HepG2 (cell line): ENCODE data around the gene BORCS5. TPM values are rescaled to one million over a fixed set of nuclear protein-coding genes. Genes with fewer than 3 reads are reported as not detected.
A peak's percentile ranks its signal among the peaks of the same experiment; 100 is the strongest.

Source experiments
- ATAC-seq: fragments of 200-7000 bp; cut with Tn5 transposase; 3 replicates; pipeline ENCODE4 v1.9.1; 2020; ENCODE audit warnings: mild to moderate bottlenecking, moderate library complexity
- BruUV-seq: library from RNA; stranded (reverse); fragments of 400-500 nt; replicated peaks from 2 replicates; lab custom pipeline; 2021; lab: Mats Ljungman, UMichigan
- CTCF ChIA-PET: fragments of 300-600 bp; formaldehyde crosslinking; extraction: SDS; loops from one replicate; lab custom pipeline; 2021; ENCODE audit warnings: low total read pairs, inconsistent platforms, low intra/inter-chr PET ratio; lab: Yijun Ruan, JAX
- POLR2A ChIA-PET: fragments of 350-600 bp; sonication (Branson Sonifier 250); formaldehyde crosslinking; loops from one replicate; lab custom pipeline; 2020; ENCODE audit warnings: antibody characterized with exemption, inconsistent platforms; lab: Yijun Ruan, JAX
- DNase-seq: peaks from one replicate; pipeline ENCODE4 v3.0.0-alpha.2; 2015; ENCODE audit warnings: low spot score
- FAIRE-seq: peaks from 3 replicates; lab custom pipeline; 2011; peaks lifted over from hg19 to GRCh38; lab: Jason Lieb, UNC
- H2AFZ ChIP-seq: one replicate; pipeline ENCODE4 v1.6.1; 2011; ENCODE audit warnings: low read length, inconsistent platforms
- H3K27ac ChIP-seq: fragments of 300-600 bp; 3 replicates; pipeline ENCODE4 v1.8.0; 2011; ENCODE audit warnings: mixed run types, mild to moderate bottlenecking, mixed read lengths, low read length, inconsistent platforms; ENCODE audit not compliant: insufficient read depth; ENCODE audit errors: extremely low read length
- H3K27me3 ChIP-seq, 2 experiments: fragments of 200-600 bp in 1 of 2; 2 replicates in 1 of 2; 3 replicates in 1 of 2; pipeline versions ENCODE4 v1.6.0 to v1.8.0; 2011; ENCODE audit warnings: low read length in 2 of 2, mild to moderate bottlenecking in 2 of 2, moderate library complexity in 2 of 2, inconsistent platforms in 1 of 2; ENCODE audit not compliant: insufficient read depth in 2 of 2, control insufficient read depth in 1 of 2
- H3K36me3 ChIP-seq, 2 experiments: fragments of 200-600 bp in 1 of 2; replicated peaks in 1 of 2; 2 replicates in 1 of 2; 3 replicates in 1 of 2; pipeline versions ENCODE4 v1.5.1 to v1.8.0; 2011; ENCODE audit warnings: low read length in 2 of 2, inconsistent platforms in 1 of 2; ENCODE audit not compliant: insufficient read depth in 2 of 2, control insufficient read depth in 1 of 2
- H3K4me1 ChIP-seq: 2 replicates; pipeline ENCODE4 v1.5.1; 2012; ENCODE audit warnings: low read length, inconsistent platforms; ENCODE audit not compliant: insufficient read depth
- H3K4me2 ChIP-seq: 2 replicates; pipeline ENCODE4 v1.6.0; 2011; ENCODE audit warnings: low read depth, low read length, inconsistent platforms
- H3K4me3 ChIP-seq, 3 experiments: fragments of 200-600 bp in 1 of 3; sonication (generic), shearing (Covaris generic) in 1 of 3; replicated peaks in 1 of 3; 2 replicates each; pipeline ENCODE4 v1.5.1; 2011 to 2016; ENCODE audit warnings: low read length in 3 of 3, inconsistent platforms in 2 of 3, low read depth in 2 of 3, mild to moderate bottlenecking in 2 of 3, control low read depth in 1 of 3, mixed read lengths in 1 of 3; ENCODE audit not compliant: insufficient read depth in 1 of 3
- H3K79me2 ChIP-seq: one replicate; pipeline ENCODE4 v1.6.1; 2011; ENCODE audit warnings: low read length, inconsistent platforms; ENCODE audit not compliant: insufficient read depth
- H3K9ac ChIP-seq: 2 replicates; pipeline ENCODE4 v1.6.0; 2011; ENCODE audit warnings: mild to moderate bottlenecking, low read depth, low read length, inconsistent platforms; ENCODE audit not compliant: insufficient read depth
- H3K9me3 ChIP-seq: 2 replicates; pipeline ENCODE4 v1.5.1; 2012; ENCODE audit warnings: mild to moderate bottlenecking, low read length
- H4K20me1 ChIP-seq: 2 replicates; pipeline ENCODE4 v1.6.0; 2011; ENCODE audit warnings: inconsistent platforms, mild to moderate bottlenecking, low read length, moderate library complexity; ENCODE audit not compliant: insufficient read depth
- ERF ChIP-seq: IDR thresholded peaks from 2 replicates; pipeline ENCODE4 v1.6.1; 2018; ENCODE audit warnings: missing biosample characterization, missing genetic modification reagents
- ESRRA ChIP-seq: sonication (generic); formaldehyde crosslinking; IDR thresholded peaks from 2 replicates; pipeline ENCODE4 v1.5.1; 2020; ENCODE audit warnings: mild to moderate bottlenecking, low read depth, missing genetic modification reagents
- FOXC1 ChIP-seq: sonication (generic); formaldehyde crosslinking; IDR thresholded peaks from 2 replicates; pipeline ENCODE4 v1.8.0; 2022; ENCODE audit warnings: mild to moderate bottlenecking, missing genetic modification reagents, borderline replicate concordance
- HDAC2 ChIP-seq: sonication (generic); formaldehyde crosslinking; IDR thresholded peaks from 2 replicates; pipeline ENCODE4 v1.4.0; 2020; ENCODE audit warnings: missing genetic modification reagents
- XRCC5 ChIP-seq: fragments of 200-400 bp; formaldehyde crosslinking; optimal IDR thresholded peaks from 2 replicates; pipeline ENCODE3; 2017; ENCODE audit warnings: mild to moderate bottlenecking, low read length
- ZNF678 ChIP-seq: sonication (generic); formaldehyde crosslinking; IDR thresholded peaks from 2 replicates; pipeline ENCODE4 v1.4.0; 2020; ENCODE audit warnings: mild to moderate bottlenecking, missing genetic modification reagents
- WGBS: methylation state at CpG from one replicate; pipeline ENCODE4 v1.1.6; 2017; ENCODE audit warnings: low lambda C conversion rate; 5-methylcytosine and 5-hydroxymethylcytosine counted together
- in situ Hi-C: cut with HindIII; loops from 2 replicates; pipeline ENCODE4 v1.10.0; 2017; ENCODE audit warnings: low pct_unique_long_range_greater_than_20kb; ENCODE audit not compliant: extremely low pct_ligation_motif_present
- intact Hi-C: fragments of 100-400 bp; cut with micrococcal nuclease; formaldehyde crosslinking; loops from one replicate; pipeline ENCODE4 v1.10.0; 2022; ENCODE audit not compliant: unreplicated experiment
- polyA plus RNA-seq, 8 experiments: library from polyadenylated mRNA; depleted of rRNA in 3 of 8; stranded (reverse) in 7 of 8; unstranded in 1 of 8; fragments of >200 nt; fragmentation: Illumina TruSeq in 4 of 8; extraction: Trizol in 4 of 8; gene quantifications; 2 replicates each; pipeline versions ENCODE4 v1.2.1 to v1.2.3, GENCODE V29; 2011 to 2016; ENCODE audit warnings: low read depth in 4 of 8, missing spikeins in 1 of 8, mixed read lengths in 1 of 8; ENCODE audit not compliant: insufficient read depth in 1 of 8
- total RNA-seq, 5 experiments: library from RNA; depleted of rRNA; stranded (reverse); fragments of >200 nt; fragmentation: Illumina TruSeq; extraction: Trizol; gene quantifications; 2 replicates each; pipeline ENCODE4 v1.2.3, GENCODE V29; 2016; ENCODE audit warnings: low read depth in 1 of 5
- TF ChIP-seq, protein P1 (sequence below): sonication (generic); formaldehyde crosslinking; conservative IDR thresholded peaks from 2 replicates; pipeline ENCODE4 v1.4.0; 2020; ENCODE audit warnings: missing genetic modification reagents
- TF ChIP-seq, protein P2 (sequence below): sonication (generic); formaldehyde crosslinking; IDR thresholded peaks from 2 replicates; pipeline ENCODE4 v1.5.0; 2020; ENCODE audit warnings: mild to moderate bottlenecking, missing genetic modification reagents
- TF ChIP-seq, protein P3 (sequence below): IDR thresholded peaks from 2 replicates; pipeline ENCODE4 v1.6.1; 2016; ENCODE audit warnings: missing genetic modification reagents, missing compliant biosample characterization
- TF ChIP-seq, protein P4 (sequence below): sonication (generic); formaldehyde crosslinking; IDR thresholded peaks from 2 replicates; pipeline ENCODE4 v1.5.0; 2020; ENCODE audit warnings: mild to moderate bottlenecking, missing genetic modification reagents

Gene BORCS5
- total and polyA plus RNA-seq, 2 of the 13 experiments (the other 11 are each of a cell fraction or from before 2014, with no cell fraction given) = 3.9 to 4.7 TPM

DNA sequence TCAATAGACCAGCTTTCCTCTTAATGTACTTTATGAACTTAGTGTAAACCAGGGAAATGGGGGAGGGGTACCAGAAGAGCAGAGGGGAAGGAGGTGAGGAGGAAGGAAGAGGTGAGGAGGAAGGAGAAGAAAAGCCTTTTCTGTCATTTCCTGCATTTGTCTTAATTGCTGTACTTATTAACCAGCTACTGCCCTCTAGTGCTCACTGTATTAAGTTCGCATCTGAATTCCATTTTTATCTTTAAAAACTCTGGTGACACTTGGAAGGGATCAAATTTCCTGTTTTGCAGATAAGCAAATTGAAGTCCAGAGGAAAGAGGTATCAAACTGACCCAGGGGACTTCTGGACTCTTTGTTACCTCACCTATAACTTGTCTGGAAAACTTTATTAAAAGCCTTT is 29.1 kb upstream of the BORCS5 start:
- ATAC-seq (peak; percentile 35; the same call in 1 of the 3 replicates), DNase-seq (peak; percentile 65), FAIRE-seq (peak; percentile 81)
- no peak overlapping the region for H3K4me2 ChIP-seq
- ChIA-PET CTCF (interaction anchor here (1.0 to 1.8 kb wide), 3 partner anchors 246 to 377 kb away, joined by 4 to 7 read pairs (median 4); no protein-coding TSS in a partner anchor), POLR2A (interaction anchor here (0.5 to 1.7 kb wide), 2 partner anchors 163 to 245 kb away, joined by 3 to 4 read pairs; no protein-coding TSS in a partner anchor)
- H3K9me3 ChIP-seq = no peaks in the 10 kb centered on the region
- no peak overlapping the region for H2AFZ ChIP-seq
- 5% methylated on average over 1 of the region's 1 CpG for WGBS
- no peaks in the 10 kb centered on the region for H3K79me2 ChIP-seq
- H4K20me1 ChIP-seq = no peaks in the 10 kb centered on the region
- H3K4me3 ChIP-seq = no peak overlapping the region
- no peak overlapping the region for H3K27ac ChIP-seq
- peaks cover 9% of the 10 kb centered on the region for H3K4me1 ChIP-seq
- in situ Hi-C loops (loop anchor here (10.0 kb wide), 1 partner anchor 53 kb away; no protein-coding TSS in a partner anchor), intact Hi-C loops (loop anchor here (2.0 kb wide), 1 partner anchor 245 kb away; no protein-coding TSS in a partner anchor)
- BruUV-seq = no TSS peak
- H3K36me3 ChIP-seq = no peaks in the 10 kb centered on the region
- no peak overlapping the region for H3K9ac ChIP-seq
- no peaks in the 10 kb centered on the region for H3K27me3 ChIP-seq
- TF ChIP-seq XRCC5 (no peak), ERF (CRISPR knock-in tag) (no peak), ESRRA (CRISPR knock-in tag) (no peak), HDAC2 (CRISPR knock-in tag) (no peak), FOXC1 (CRISPR knock-in tag) (no peak), ZNF678 (CRISPR knock-in tag) (no peak)
- TF ChIP-seq, protein P1, sequence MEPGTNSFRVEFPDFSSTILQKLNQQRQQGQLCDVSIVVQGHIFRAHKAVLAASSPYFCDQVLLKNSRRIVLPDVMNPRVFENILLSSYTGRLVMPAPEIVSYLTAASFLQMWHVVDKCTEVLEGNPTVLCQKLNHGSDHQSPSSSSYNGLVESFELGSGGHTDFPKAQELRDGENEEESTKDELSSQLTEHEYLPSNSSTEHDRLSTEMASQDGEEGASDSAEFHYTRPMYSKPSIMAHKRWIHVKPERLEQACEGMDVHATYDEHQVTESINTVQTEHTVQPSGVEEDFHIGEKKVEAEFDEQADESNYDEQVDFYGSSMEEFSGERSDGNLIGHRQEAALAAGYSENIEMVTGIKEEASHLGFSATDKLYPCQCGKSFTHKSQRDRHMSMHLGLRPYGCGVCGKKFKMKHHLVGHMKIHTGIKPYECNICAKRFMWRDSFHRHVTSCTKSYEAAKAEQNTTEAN (CRISPR knock-in tag) = no peak
- TF ChIP-seq, protein P2, sequence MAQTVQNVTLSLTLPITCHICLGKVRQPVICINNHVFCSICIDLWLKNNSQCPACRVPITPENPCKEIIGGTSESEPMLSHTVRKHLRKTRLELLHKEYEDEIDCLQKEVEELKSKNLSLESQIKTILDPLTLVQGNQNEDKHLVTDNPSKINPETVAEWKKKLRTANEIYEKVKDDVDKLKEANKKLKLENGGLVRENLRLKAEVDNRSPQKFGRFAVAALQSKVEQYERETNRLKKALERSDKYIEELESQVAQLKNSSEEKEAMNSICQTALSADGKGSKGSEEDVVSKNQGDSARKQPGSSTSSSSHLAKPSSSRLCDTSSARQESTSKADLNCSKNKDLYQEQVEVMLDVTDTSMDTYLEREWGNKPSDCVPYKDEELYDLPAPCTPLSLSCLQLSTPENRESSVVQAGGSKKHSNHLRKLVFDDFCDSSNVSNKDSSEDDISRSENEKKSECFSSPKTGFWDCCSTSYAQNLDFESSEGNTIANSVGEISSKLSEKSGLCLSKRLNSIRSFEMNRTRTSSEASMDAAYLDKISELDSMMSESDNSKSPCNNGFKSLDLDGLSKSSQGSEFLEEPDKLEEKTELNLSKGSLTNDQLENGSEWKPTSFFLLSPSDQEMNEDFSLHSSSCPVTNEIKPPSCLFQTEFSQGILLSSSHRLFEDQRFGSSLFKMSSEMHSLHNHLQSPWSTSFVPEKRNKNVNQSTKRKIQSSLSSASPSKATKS (CRISPR knock-in tag) = no peak
- TF ChIP-seq, protein P3, sequence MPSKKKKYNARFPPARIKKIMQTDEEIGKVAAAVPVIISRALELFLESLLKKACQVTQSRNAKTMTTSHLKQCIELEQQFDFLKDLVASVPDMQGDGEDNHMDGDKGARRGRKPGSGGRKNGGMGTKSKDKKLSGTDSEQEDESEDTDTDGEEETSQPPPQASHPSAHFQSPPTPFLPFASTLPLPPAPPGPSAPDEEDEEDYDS (CRISPR knock-in tag) = no peak
- TF ChIP-seq, protein P4, sequence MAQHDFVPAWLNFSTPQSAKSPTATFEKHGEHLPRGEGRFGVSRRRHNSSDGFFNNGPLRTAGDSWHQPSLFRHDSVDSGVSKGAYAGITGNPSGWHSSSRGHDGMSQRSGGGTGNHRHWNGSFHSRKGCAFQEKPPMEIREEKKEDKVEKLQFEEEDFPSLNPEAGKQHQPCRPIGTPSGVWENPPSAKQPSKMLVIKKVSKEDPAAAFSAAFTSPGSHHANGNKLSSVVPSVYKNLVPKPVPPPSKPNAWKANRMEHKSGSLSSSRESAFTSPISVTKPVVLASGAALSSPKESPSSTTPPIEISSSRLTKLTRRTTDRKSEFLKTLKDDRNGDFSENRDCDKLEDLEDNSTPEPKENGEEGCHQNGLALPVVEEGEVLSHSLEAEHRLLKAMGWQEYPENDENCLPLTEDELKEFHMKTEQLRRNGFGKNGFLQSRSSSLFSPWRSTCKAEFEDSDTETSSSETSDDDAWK (CRISPR knock-in tag) = no peak
